Measurements from ENCODE around the gene GNAQ. TPM values are rescaled to one million over a fixed set of nuclear protein-coding genes. Genes with fewer than 3 reads are reported as not detected.
"Not testable (repeated sequence)": the region's sequence is repeated elsewhere in the genome, so short reads cannot be mapped to it uniquely, and the experiment has no call there.

GNAQ gene
- total RNA-seq, 2 experiments from 2014 or later, result 22.8 to 24.7 TPM

DNA sequence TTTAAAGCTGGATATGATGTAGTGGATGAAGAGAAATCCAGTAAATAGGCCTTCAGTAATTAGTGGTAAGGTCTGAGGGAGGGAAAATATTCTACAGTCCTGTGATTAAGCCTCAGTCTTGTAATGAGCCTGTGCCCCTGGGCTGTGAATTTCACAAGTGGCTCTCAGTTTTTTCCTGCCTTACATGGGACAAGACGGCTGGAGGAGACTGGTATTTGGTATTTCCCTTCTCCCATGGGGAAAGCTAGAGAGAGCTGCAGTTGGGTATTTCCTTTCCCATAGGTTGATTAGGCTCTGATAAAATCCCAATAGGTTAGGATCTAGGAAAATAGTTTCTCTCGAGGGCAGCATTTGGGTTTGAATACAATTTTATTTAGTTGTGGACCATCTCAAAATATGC, 321.3 kb downstream of the GNAQ start:
- intact Hi-C loops (cut with DNase I, micrococcal nuclease), result loop anchor here in 1 of 2 experiments (5.0 kb wide), 1 partner anchor 37 kb away; no protein-coding TSS in a partner anchor
- no peak for ATAC-seq
- CTCF ChIA-PET, result no interaction called here
- POLR2A ChIA-PET, result no interaction called here
- H3K4me3 Mint-ChIP-seq, result no peak overlapping the region
- no peak for DNase-seq
- H3K4me1 Mint-ChIP-seq, result peaks cover 20% of the 10 kb centered on the region
- peaks cover 7% of the 10 kb centered on the region for H3K36me3 Mint-ChIP-seq (ENCODE audit: low read depth)
- H3K27me3 Mint-ChIP-seq, result no peaks in the 10 kb centered on the region
- peaks cover 19% of the 10 kb centered on the region for H3K9me3 Mint-ChIP-seq (ENCODE audit: low read depth)
- H3K27ac Mint-ChIP-seq, result no peak overlapping the region

DNA sequence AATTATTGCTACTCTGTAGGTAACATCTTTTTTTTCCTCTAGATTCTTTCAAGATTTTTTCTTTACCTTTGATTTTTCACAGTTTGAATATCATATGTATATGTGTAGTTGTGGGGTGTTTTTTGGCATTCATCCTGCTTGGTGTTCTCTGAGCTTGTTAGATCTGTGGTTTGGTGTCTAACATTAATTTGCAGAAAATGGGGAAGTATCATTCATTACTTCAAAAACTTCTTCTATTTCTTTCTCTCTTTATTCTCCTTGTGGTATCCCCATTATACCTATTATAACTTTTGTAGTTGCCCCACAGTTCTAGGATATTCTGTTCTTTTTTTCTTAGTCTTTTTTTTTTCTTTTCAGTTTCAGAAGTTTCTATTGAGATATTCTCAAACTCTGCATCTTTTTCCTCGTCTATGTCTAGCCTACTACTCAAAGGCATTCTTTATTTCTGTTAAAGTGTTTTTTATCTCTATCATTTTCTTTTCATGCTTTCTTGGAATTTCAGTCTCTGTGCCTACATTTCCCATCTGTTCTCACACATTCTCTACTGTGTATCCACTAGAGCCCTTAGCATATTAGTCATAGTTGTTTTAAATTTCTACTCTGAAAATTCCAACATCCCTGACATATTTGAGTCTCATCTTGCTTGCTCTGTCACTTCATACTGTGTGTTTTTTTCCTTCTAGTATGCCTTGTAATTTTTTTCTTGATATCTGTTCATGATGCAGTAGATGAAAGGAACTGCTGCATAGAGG, 323.4 kb downstream of the GNAQ start:
- Mint-ChIP-seq H3K9me3 (ENCODE audit: low read depth) (peaks cover 23% of the 10 kb centered on the region), H3K27me3 (peaks cover 2% of the 10 kb centered on the region), H3K4me1 (peaks cover 16% of the 10 kb centered on the region), H3K27ac (no peak overlapping the region), H3K36me3 (ENCODE audit: low read depth) (peaks cover 8% of the 10 kb centered on the region), H3K4me3 (no peak overlapping the region)
- ChIA-PET CTCF (interaction anchor here (0.7 to 0.9 kb wide), 2 partner anchors 57 to 59 kb away, joined by 3 read pairs; no protein-coding TSS in a partner anchor), POLR2A (no interaction called here)
- ATAC-seq, result no peak
- no peak for DNase-seq
- intact Hi-C loops (cut with DNase I, micrococcal nuclease), result no loop called here

DNA sequence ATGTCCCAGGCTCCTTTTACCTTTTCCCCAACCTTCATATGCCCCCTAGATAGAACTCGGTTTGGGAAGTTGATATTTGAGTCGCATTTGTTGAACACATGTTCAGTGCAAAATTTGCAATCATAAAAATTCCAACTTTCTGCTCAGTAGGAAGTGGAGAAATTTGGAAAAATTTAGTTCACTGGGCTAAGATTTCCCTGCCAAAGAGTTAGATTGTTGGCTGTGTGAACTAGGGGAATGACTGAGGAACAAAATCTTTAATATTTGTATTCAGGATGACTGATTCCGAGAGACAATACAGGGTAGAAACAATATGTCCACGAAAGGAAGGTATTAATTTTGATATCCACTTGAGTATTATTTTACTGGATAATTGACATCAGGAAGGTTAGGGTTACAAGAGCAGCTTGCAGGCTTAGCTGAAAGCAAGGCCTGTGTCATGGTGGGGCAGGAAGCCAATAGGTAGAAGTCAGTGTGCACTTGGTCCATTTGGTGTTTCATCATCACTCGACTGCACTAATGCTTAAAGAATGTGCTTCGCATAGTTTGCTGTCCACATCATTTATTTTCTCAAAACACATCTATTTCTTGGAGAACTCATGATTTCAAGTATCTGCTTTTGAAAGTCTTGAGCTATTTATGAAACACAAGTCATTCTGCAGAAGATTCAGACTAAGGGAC, 324.1 kb downstream of the GNAQ start:
- H3K27me3 Mint-ChIP-seq, result peaks cover 2% of the 10 kb centered on the region
- H3K4me3 Mint-ChIP-seq, result no peak overlapping the region
- H3K9me3 Mint-ChIP-seq (ENCODE audit: low read depth), result peaks cover 23% of the 10 kb centered on the region
- intact Hi-C loops (cut with DNase I, micrococcal nuclease), result no loop called here
- H3K36me3 Mint-ChIP-seq (ENCODE audit: low read depth), result peaks cover 5% of the 10 kb centered on the region
- H3K27ac Mint-ChIP-seq, result no peak overlapping the region
- H3K4me1 Mint-ChIP-seq, result peaks cover 12% of the 10 kb centered on the region
- ATAC-seq (no peak), DNase-seq (no peak)
- CTCF ChIA-PET, result interaction anchor here (0.7 to 0.9 kb wide), 2 partner anchors 58 to 59 kb away, joined by 3 read pairs; no protein-coding TSS in a partner anchor
- POLR2A ChIA-PET, result no interaction called here

DNA sequence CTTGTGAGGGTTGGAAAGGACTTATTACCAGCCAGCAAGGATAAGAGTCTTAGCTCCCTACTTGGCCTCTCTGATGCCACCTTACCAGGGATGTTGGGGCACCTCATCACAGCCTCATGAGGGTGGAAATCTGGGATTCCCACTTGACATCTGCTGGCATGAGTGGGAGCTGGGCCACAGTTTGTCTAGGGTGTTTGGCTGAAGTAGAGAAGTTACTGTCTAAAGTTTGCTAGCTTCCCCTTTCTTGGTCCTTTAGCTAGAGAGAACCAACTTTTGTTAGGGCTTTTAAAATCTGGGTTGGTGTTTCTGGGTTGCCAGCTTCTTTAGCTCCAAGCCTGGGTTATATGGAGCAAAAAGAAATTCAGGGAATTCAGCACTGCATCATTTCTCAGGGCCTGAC, 326.0 kb downstream of the GNAQ start:
- ChIA-PET POLR2A (no interaction called here), CTCF (interaction anchor here (1.3 to 1.5 kb wide), 2 partner anchors 46 to 272 kb away, joined by 3 to 4 read pairs; no protein-coding TSS in a partner anchor)
- peaks cover 2% of the 10 kb centered on the region for H3K27me3 Mint-ChIP-seq
- DNase-seq (no peak), ATAC-seq (no peak)
- H3K4me1 Mint-ChIP-seq, result peaks cover 3% of the 10 kb centered on the region
- H3K27ac Mint-ChIP-seq, result no peak overlapping the region
- H3K9me3 Mint-ChIP-seq (ENCODE audit: low read depth), result peaks cover 22% of the 10 kb centered on the region
- intact Hi-C loops (cut with DNase I, micrococcal nuclease), result no loop called here
- peaks cover 3% of the 10 kb centered on the region for H3K36me3 Mint-ChIP-seq (ENCODE audit: low read depth)
- H3K4me3 Mint-ChIP-seq, result no peak overlapping the region

DNA sequence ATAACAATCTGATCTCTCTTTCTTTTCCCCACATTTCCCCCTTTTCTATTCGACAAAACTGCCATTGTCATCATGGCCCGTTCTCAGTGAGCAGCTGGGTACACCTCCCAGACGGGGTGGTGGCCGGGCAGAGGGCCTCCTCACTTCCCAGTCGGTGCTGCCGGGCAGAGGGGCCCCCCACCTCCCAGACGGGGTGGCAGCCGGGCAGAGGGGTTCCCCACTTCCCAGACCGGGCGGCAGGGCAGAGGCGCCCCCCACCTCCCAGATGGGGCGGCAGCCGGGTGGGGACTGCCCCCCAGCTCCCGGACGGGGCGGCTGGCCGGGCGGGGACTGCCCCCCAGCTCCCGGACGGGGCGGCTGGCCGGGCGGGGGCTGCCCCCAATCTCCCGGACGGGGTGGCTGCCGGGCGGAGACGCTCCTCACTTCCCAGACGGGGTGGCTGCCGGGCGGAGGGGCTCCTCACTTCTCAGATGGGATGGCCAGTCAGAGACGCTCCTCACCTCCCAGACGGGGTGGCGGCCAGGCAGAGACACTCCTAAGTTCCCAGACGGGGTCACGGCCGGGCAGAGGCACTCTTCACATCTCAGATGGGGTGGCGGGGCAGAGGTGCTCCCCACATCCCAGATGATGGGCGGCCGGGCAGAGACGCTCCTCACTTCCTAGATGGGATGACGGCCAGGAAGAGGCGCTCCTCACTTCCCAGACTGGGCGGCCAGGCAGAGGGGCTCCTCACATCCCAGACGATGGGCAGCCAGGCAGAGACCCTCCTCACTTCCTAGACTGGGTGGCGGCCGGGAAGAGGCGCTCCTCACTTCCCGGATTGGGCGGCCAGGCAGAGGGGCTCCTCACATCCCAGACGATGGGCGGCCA, 328.9 kb downstream of the GNAQ start:
- POLR2A ChIA-PET; H3K4me3 Mint-ChIP-seq; H3K9me3 Mint-ChIP-seq (ENCODE audit: low read depth); H3K4me1 Mint-ChIP-seq; ATAC-seq; H3K36me3 Mint-ChIP-seq (ENCODE audit: low read depth); DNase-seq; H3K27ac Mint-ChIP-seq; intact Hi-C loops (cut with DNase I, micrococcal nuclease); CTCF ChIA-PET; H3K27me3 Mint-ChIP-seq: not testable (repeated sequence)

DNA sequence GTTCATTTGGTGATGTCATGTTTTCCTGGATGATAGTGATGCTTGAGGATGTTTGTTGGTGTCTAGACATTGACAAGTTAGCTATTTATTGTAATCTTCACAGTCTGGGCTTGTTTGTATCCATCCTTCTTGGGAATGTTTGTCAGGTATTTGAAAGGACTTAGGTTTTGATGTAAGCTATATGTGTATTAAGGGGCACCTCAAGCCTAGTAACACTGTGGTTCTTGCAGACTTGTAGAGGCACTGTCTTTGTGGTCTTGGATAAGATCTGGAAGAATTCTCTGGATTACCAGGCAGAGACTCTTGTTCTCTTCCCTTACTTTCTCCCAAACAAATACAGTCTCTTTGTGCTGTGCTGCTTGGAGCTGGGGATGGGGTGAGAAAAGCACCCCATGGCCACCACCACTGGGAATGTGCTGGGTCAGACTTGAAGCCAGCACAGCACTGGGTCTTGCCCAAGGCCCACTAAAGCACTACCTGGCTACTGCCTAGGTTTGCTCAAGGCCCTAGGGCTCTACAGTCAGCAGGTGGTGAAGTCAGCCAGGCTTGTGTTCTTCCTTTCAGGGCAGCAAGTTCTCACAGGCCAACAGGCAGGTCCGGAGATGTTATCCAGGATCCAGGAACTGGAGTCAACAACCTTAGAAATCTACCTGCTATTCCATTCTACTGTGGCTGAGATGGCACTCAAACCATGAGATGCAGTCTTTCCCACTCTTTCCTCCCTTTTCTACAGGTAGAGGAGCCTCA, 334.2 kb downstream of the GNAQ start:
- H3K9me3 Mint-ChIP-seq (ENCODE audit: low read depth), result peaks cover 9% of the 10 kb centered on the region
- no peaks in the 10 kb centered on the region for H3K36me3 Mint-ChIP-seq (ENCODE audit: low read depth)
- ATAC-seq (no peak), DNase-seq (no peak)
- peaks cover 14% of the 10 kb centered on the region for H3K27me3 Mint-ChIP-seq
- ChIA-PET CTCF (no interaction called here), POLR2A (no interaction called here)
- no peak overlapping the region for H3K4me3 Mint-ChIP-seq
- H3K4me1 Mint-ChIP-seq, result no peaks in the 10 kb centered on the region
- intact Hi-C loops (cut with DNase I, micrococcal nuclease), result no loop called here
- no peak overlapping the region for H3K27ac Mint-ChIP-seq

DNA sequence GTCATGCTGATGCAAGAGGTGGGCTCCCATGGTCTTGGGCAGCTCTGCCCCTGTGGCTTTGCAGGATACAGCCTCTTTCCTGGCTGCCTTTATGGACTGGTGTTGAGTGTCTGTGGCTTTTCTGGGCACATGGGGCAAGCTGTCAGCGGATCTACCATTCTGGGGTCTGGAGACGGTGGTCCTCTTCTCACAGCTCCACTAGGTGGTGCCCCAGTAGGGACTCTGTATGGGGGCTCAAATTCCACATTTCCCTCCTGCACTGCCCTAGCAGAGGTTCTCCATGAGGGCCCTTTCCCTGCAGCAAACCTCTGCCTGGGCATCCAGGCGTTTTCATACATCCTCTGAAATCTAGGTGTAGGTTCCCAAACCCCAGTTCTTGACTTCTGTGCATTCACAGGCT, 340.9 kb downstream of the GNAQ start:
- DNase-seq; H3K9me3 Mint-ChIP-seq (ENCODE audit: low read depth); ATAC-seq; H3K4me3 Mint-ChIP-seq; H3K27me3 Mint-ChIP-seq; intact Hi-C loops (cut with DNase I, micrococcal nuclease); POLR2A ChIA-PET; H3K36me3 Mint-ChIP-seq (ENCODE audit: low read depth); H3K4me1 Mint-ChIP-seq: not testable (repeated sequence)
- peak overlapping the region; percentile 12 for H3K27ac Mint-ChIP-seq
- CTCF ChIA-PET, result interaction anchor here (0.6 kb wide), 1 partner anchor 11 kb away, joined by 3 read pairs; no protein-coding TSS in a partner anchor

DNA sequence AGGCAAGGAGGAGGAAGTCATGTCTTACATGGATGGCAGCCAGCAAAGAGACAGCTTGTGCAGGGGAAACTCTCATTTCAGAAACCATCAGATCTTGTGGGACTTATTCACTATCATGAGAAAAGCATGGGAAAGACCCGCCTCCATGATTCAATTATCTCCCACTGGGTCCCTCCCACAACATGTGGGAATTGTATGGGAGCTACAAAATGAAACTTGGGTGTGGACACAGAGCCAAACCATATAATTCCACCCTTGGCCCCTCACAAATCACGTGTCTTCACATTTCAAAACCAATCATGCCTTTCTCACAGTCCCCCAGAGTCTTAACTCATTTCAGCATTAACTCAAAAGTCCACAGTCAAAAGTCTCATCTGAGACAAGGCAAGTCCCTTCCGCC, 341.5 kb downstream of the GNAQ start:
- H3K27ac Mint-ChIP-seq; H3K9me3 Mint-ChIP-seq (ENCODE audit: low read depth); H3K36me3 Mint-ChIP-seq (ENCODE audit: low read depth); intact Hi-C loops (cut with DNase I, micrococcal nuclease); H3K27me3 Mint-ChIP-seq; H3K4me1 Mint-ChIP-seq; DNase-seq; ATAC-seq; POLR2A ChIA-PET; H3K4me3 Mint-ChIP-seq: not testable (repeated sequence)
- CTCF ChIA-PET, result interaction anchor here (0.6 kb wide), 1 partner anchor 10 kb away, joined by 3 read pairs; no protein-coding TSS in a partner anchor

DNA sequence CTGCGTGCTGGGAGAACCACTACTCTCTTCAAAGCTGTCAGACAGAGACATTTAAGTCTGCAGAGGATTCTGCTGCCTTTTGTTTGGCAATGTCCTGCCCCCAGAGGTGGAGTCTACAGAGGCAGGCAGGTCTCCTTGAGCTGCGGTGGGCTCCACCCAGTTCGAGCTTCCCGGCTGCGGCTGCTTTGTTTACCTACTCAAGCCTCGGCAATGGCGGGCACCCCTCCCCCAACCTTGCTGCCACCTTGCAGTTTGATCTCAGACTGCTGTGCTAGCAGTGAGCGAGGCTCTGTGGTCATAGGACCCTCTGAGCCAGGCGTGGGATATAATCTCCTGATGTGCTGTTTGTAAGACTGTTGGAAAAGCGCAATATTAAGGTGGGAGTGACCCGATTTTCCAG, 343.9 kb downstream of the GNAQ start:
- CTCF ChIA-PET; intact Hi-C loops (cut with DNase I, micrococcal nuclease); H3K4me1 Mint-ChIP-seq: not testable (repeated sequence)

DNA sequence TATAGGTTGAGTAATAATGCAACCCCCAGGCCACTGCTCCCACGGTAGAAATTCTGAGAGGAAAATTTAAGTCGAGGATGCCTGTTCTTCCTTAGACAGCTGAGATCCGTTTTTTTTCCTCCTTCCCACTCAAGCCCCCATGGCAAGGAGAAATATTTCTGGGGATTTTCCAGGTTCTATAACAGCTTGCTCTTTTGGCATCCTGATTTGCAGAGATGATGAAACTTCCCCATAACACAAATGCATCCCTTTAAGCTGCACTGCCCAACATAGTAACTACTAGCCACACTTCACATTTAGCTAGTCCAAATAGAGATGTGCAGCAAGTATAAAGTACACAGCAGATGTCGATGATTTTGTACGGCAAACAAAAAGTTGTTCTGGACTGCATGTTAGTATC, 351.0 kb downstream of the GNAQ start:
- CTCF ChIA-PET, result no interaction called here
- Mint-ChIP-seq H3K27ac (no peak overlapping the region), H3K4me1 (no peaks in the 10 kb centered on the region), H3K27me3 (no peaks in the 10 kb centered on the region), H3K36me3 (ENCODE audit: low read depth) (no peaks in the 10 kb centered on the region), H3K9me3 (ENCODE audit: low read depth) (peaks cover 4% of the 10 kb centered on the region), H3K4me3 (no peak overlapping the region)
- intact Hi-C loops (cut with DNase I, micrococcal nuclease), result no loop called here
- ATAC-seq, result no peak
- POLR2A ChIA-PET, result no interaction called here
- DNase-seq, result no peak

More for the DNA sequence above, 343.9 kb downstream of the GNAQ start:
- DNase-seq; ATAC-seq; H3K9me3 Mint-ChIP-seq (ENCODE audit: low read depth); H3K27me3 Mint-ChIP-seq; H3K27ac Mint-ChIP-seq; H3K4me3 Mint-ChIP-seq; POLR2A ChIA-PET; H3K36me3 Mint-ChIP-seq (ENCODE audit: low read depth): not testable (repeated sequence)

All from activated CD4-positive, alpha-beta T cell treated with anti-CD3 and anti-CD28 coated beads for 36 hours (primary cell).